ENCODE measurements around the gene PIGU. TPM values are rescaled to one million over a fixed set of nuclear protein-coding genes. Genes with fewer than 3 reads are reported as not detected.

The PIGU gene
- total RNA-seq, 1 experiment from 2014 or later, result 25.1 TPM

DNA sequence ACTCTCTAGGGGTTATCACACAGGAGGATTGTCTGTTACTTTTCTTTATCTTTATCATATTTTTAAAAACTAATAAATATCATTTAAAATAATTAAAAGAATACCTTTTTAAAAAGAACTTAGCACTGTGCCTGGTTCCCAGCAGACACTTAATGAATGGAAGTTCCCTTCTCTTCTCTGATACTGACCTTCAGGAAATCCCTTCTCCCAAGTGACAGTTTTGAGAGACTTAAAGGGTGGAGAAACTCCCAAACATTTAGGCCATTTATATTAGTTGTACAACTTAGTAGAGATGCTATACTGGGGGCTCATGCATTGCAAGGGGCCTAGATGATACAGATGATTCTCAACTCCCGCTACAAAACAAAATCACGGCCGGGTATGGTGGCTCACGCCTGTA, 99.8 kb downstream of the PIGU start:
- no TSS peak for BruUV-seq (replicated peaks)
- CTCF ChIA-PET, result no interaction called here
- intact Hi-C loops (cut with micrococcal nuclease), result no loop called here

DNA sequence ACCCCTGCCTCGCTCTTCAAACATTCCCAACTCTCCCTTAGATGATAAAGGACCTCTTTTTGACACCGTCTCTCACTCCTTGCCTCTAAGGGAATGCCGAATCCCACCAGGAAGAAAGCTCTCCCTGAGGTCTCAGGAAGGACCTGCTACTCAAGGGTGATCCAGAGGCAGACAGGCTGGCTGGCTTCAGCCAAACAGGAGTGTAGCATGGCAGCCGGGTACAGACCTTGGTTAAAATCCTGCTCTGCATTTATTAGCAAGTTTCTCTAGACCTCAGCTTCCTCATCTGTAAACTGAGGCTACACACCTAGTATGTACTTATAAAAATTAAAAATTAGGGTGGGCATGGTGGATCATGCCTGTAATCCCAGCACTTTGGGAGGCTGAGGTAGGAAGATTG, 101.1 kb downstream of the PIGU start:
- Histone ChIP-seq H3K4me1 (ENCODE audit: control insufficient read depth in 1 of 2, insufficient read depth in 2 of 2, low read length in 2 of 2) (peaks cover 0 to 17% of the 10 kb centered on the region in 2 experiments; a peak in 1 of 4 replicates), H3K79me2 (ENCODE audit: insufficient read depth, low read length) (no peaks in the 10 kb centered on the region), H3K4me3 (replicated peaks in 1 of 2; ENCODE audit: low read depth in 1 of 2, low read length in 2 of 2) (no peak overlapping the region), H3K4me2 (ENCODE audit: low read length) (no peak overlapping the region), H3K9ac (ENCODE audit: low read length) (no peak overlapping the region), H3K36me3 (ENCODE audit: control insufficient read depth in 1 of 2, insufficient read depth in 2 of 2, low read length in 2 of 2) (0 out of 4 replicates have a peak, but pooled peaks cover 2 to 4% of the 10 kb centered on the region in 2 experiments), H3K27ac (ENCODE audit: low read depth, low read length) (no peak overlapping the region), H3K27me3 (ENCODE audit: insufficient read depth, low read length) (no peaks in the 10 kb centered on the region), H4K20me1 (ENCODE audit: insufficient read depth) (no peaks in the 10 kb centered on the region), H3K9me3 (ENCODE audit: control insufficient read depth in 1 of 2, insufficient read depth in 1 of 2, low read depth in 1 of 2, low read length in 2 of 2) (no peaks in the 10 kb centered on the region), H3K9me2 (ENCODE audit: insufficient read depth) (no peaks in the 10 kb centered on the region), H2AFZ (ENCODE audit: low read depth, low read length, poor library complexity, severe bottlenecking) (no peak overlapping the region)
- ChIA-PET CTCF (no interaction called here), POLR2A (no interaction called here), RAD21 (ENCODE audit: low non-redundant PET in 1 of 2, low total read pairs in 2 of 2, uncharacterized antibody in 2 of 2, unreplicated experiment in 2 of 2) (interaction anchor here in 1 of 2 experiments (0.8 kb wide), 1 partner anchor 136 kb away, joined by 3 read pairs; no protein-coding TSS in a partner anchor)
- no TSS peak for BruUV-seq (replicated peaks)
- ATAC-seq (no peak), DNase-seq (ENCODE audit: low read depth, low spot score) (no peak)
- intact Hi-C loops (cut with micrococcal nuclease), result no loop called here
- no peak for TF ChIP-seq SRF (IDR thresholded peaks at IDR 0.05; ENCODE audit: low read depth)
- no peak for TF ChIP-seq POLR2A (IDR thresholded peaks at IDR 0.05; ENCODE audit: borderline replicate concordance, extremely low read depth, insufficient read depth, insufficient read length)
- TF ChIP-seq RAD21 (IDR thresholded peaks at IDR 0.05; ENCODE audit: low read depth), result no peak
- TF ChIP-seq YY1 (IDR thresholded peaks at IDR 0.05; ENCODE audit: extremely low read depth, insufficient replicate concordance, low read depth, low read length), result no peak
- TF ChIP-seq CBX3 (IDR thresholded peaks at IDR 0.05; ENCODE audit: low read depth), result no peak
- TF ChIP-seq TCF7L2 (IDR thresholded peaks at IDR 0.05; ENCODE audit: borderline replicate concordance, extremely low read depth, insufficient read depth, insufficient read length), result no peak
- no peak for TF ChIP-seq SIN3A (IDR thresholded peaks at IDR 0.05; ENCODE audit: low read depth)
- no peak for TF ChIP-seq ZNF274 (IDR thresholded peaks at IDR 0.05; ENCODE audit: low read depth, low read length)
- no peak for TF ChIP-seq EZH2 (IDR thresholded peaks at IDR 0.05)
- TF ChIP-seq EZH2phosphoT487 (IDR thresholded peaks at IDR 0.05; ENCODE audit: borderline replicate concordance), result no peak
- TF ChIP-seq FOSL1 (IDR thresholded peaks at IDR 0.05; ENCODE audit: low read depth), result no peak
- TF ChIP-seq, protein P1, sequence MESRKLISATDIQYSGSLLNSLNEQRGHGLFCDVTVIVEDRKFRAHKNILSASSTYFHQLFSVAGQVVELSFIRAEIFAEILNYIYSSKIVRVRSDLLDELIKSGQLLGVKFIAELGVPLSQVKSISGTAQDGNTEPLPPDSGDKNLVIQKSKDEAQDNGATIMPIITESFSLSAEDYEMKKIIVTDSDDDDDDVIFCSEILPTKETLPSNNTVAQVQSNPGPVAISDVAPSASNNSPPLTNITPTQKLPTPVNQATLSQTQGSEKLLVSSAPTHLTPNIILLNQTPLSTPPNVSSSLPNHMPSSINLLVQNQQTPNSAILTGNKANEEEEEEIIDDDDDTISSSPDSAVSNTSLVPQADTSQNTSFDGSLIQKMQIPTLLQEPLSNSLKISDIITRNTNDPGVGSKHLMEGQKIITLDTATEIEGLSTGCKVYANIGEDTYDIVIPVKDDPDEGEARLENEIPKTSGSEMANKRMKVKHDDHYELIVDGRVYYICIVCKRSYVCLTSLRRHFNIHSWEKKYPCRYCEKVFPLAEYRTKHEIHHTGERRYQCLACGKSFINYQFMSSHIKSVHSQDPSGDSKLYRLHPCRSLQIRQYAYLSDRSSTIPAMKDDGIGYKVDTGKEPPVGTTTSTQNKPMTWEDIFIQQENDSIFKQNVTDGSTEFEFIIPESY (IDR thresholded peaks at IDR 0.05; ENCODE audit: extremely low read depth, insufficient replicate concordance, low read length), result no peak
- TF ChIP-seq JUND (IDR thresholded peaks at IDR 0.05), result no peak

More for the DNA sequence above, 99.8 kb downstream of the PIGU start:
- H3K27ac ChIP-seq (ENCODE audit: low read depth, low read length), result no peak overlapping the region
- H3K9me3 ChIP-seq (ENCODE audit: control insufficient read depth in 1 of 2, insufficient read depth in 1 of 2, low read depth in 1 of 2, low read length in 2 of 2), result no peaks in the 10 kb centered on the region
- no peaks in the 10 kb centered on the region for H3K27me3 ChIP-seq (ENCODE audit: insufficient read depth, low read length)
- DNase-seq (ENCODE audit: low read depth, low spot score), result no peak
- H3K36me3 ChIP-seq (ENCODE audit: control insufficient read depth in 1 of 2, insufficient read depth in 2 of 2, low read length in 2 of 2), result 0 out of 4 replicates have a peak, but pooled peaks cover 0 to 2% of the 10 kb centered on the region in 2 experiments
- H3K9ac ChIP-seq (ENCODE audit: low read length), result no peak overlapping the region
- H4K20me1 ChIP-seq (ENCODE audit: insufficient read depth), result no peaks in the 10 kb centered on the region
- H3K4me1 ChIP-seq (ENCODE audit: control insufficient read depth in 1 of 2, insufficient read depth in 2 of 2, low read length in 2 of 2), result peaks cover 0 to 17% of the 10 kb centered on the region in 2 experiments; a peak in 1 of 4 replicates
- H3K79me2 ChIP-seq (ENCODE audit: insufficient read depth, low read length), result no peaks in the 10 kb centered on the region
- ChIA-PET RAD21 (ENCODE audit: low non-redundant PET in 1 of 2, low total read pairs in 2 of 2, uncharacterized antibody in 2 of 2, unreplicated experiment in 2 of 2) (no interaction called here), POLR2A (no interaction called here)
- H3K9me2 ChIP-seq (ENCODE audit: insufficient read depth), result no peaks in the 10 kb centered on the region
- TF ChIP-seq, protein P1 (IDR thresholded peaks at IDR 0.05; ENCODE audit: extremely low read depth, insufficient replicate concordance, low read length), result no peak
- no peak for TF ChIP-seq EGR1 (IDR thresholded peaks at IDR 0.05; ENCODE audit: low read depth)
- TF ChIP-seq, protein P2, sequence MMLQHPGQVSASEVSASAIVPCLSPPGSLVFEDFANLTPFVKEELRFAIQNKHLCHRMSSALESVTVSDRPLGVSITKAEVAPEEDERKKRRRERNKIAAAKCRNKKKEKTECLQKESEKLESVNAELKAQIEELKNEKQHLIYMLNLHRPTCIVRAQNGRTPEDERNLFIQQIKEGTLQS (IDR thresholded peaks at IDR 0.05), result no peak
- TF ChIP-seq ZFX (IDR thresholded peaks at IDR 0.05), result no peak
- TF ChIP-seq POLR2A (IDR thresholded peaks at IDR 0.05; ENCODE audit: borderline replicate concordance, extremely low read depth, insufficient read depth, insufficient read length), result no peak
- TF ChIP-seq EZH2 (IDR thresholded peaks at IDR 0.05), result no peak
- no peak for TF ChIP-seq ELF1 (IDR thresholded peaks at IDR 0.05; ENCODE audit: borderline replicate concordance, low read depth)
- TF ChIP-seq FOSL1 (IDR thresholded peaks at IDR 0.05; ENCODE audit: low read depth), result no peak
- ATAC-seq, result no peak
- H3K4me2 ChIP-seq (ENCODE audit: low read length), result no peak overlapping the region
- no peak overlapping the region for H3K4me3 ChIP-seq (replicated peaks in 1 of 2; ENCODE audit: low read depth in 1 of 2, low read length in 2 of 2)
- H2AFZ ChIP-seq (ENCODE audit: low read depth, low read length, poor library complexity, severe bottlenecking), result no peak overlapping the region
